BLaER1 (cell line): ENCODE measurements around the gene METTL23.
"Not testable (repeated sequence)": the region's sequence is repeated elsewhere in the genome, so short reads cannot be mapped to it uniquely, and the experiment has no call there.

Experiments
- H3K27ac ChIP-seq: shearing (Covaris generic); formaldehyde crosslinking; 2 replicates; pipeline ENCODE4 v1.8.1; 2022
- H3K27me3 ChIP-seq: shearing (Covaris generic); formaldehyde crosslinking; 2 replicates; pipeline ENCODE4 v1.8.1; 2022
- H3K36me3 ChIP-seq: shearing (Covaris generic); formaldehyde crosslinking; 2 replicates; pipeline ENCODE4 v1.8.1; 2022
- H3K4me1 ChIP-seq: shearing (Covaris generic); formaldehyde crosslinking; 2 replicates; pipeline ENCODE4 v1.8.1; 2022
- H3K4me2 ChIP-seq: shearing (Covaris generic); formaldehyde crosslinking; 2 replicates; pipeline ENCODE4 v1.8.1; 2022
- H3K4me3 ChIP-seq: shearing (Covaris generic); formaldehyde crosslinking; 2 replicates; pipeline ENCODE4 v1.8.1; 2022
- H3K9ac ChIP-seq: shearing (Covaris generic); formaldehyde crosslinking; 2 replicates; pipeline ENCODE4 v1.8.1; 2022
- H3K9me3 ChIP-seq: shearing (Covaris generic); formaldehyde crosslinking; 2 replicates; pipeline ENCODE4 v1.8.1; 2022
- H4K20me1 ChIP-seq: shearing (Covaris generic); formaldehyde crosslinking; 2 replicates; pipeline ENCODE4 v1.8.1; 2022
- Cebpa-rat ChIP-seq: shearing (Covaris generic); IDR thresholded peaks from 2 replicates; pipeline ENCODE4 v1.8.1; 2022

Gene METTL23

DNA sequence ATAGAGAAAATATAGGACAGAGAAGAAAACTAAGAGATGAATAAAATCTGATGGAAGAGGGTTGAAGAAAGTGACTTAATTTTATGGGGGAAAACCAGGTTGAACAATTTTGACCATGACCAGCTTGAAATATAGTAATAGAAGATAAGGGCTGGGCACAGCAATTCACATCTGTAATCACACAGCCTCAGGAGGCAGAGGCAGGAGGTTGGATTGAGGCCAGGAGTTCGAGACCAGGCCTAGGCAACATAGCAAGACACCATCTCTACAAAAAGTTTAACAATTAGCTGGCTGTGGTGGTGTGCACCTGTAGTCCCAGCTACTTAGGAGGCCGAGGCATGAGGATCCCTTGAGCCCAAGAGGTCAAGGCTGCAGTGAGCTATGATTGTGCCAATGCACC lies 24.6 kb upstream of the METTL23 start:
- TF ChIP-seq Cebpa-rat: no peak
- Histone ChIP-seq H3K9ac (peak overlapping the region; percentile 83; the same call in 1 of the 2 replicates), H3K4me1 (peaks cover 95% of the 10 kb centered on the region), H3K4me3 (no peak overlapping the region), H3K27me3 (no peaks in the 10 kb centered on the region), H3K36me3 (peaks cover 9% of the 10 kb centered on the region; the same call in 1 of the 2 replicates), H3K9me3 (no peaks in the 10 kb centered on the region), H3K27ac (peak overlapping the region; percentile 93), H3K4me2 (peak overlapping the region; percentile 95), H4K20me1 (no peaks in the 10 kb centered on the region)

DNA sequence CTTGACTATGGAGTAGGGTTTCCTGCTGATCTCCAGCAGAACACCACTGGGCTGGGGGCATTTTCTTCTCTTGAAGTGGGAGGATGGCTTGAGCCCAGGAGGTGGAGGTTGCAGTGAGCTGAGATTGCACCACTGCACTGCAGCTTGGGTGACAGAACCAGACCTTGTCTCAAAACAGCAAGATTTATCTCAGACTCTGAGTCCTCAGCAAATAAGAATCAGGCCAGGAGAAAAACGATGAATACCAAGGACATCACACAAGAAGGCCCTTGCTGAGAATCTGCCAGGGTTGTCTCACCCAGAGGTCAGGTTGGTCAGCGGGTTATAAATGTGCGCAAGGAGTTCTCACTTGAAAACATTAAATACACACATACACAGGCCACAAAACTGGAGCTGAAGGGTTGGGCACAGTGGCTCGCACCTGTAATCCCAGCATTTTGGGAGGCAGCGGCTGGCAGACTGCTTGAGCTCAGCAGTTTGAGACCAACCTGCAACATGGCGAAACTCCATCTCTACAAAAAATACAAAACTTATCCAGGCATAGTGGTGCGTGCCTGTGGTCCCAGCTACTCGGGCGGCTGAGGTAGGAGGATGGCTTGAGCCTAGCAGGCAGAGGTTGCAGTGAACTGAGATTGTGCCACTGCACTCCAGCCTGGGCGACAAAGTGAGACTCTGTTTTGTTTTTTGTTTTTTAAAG lies 23.6 kb upstream of the METTL23 start:
- Histone ChIP-seq H3K4me1 (peaks cover 95% of the 10 kb centered on the region), H3K27ac (peak overlapping the region; percentile 93), H3K36me3 (peaks cover 9% of the 10 kb centered on the region; the same call in 1 of the 2 replicates), H3K9me3 (no peaks in the 10 kb centered on the region), H3K9ac (peak overlapping the region; percentile 67), H3K4me2 (peak overlapping the region; percentile 95), H4K20me1 (peaks cover 1% of the 10 kb centered on the region; the same call in 1 of the 2 replicates), H3K27me3 (no peaks in the 10 kb centered on the region), H3K4me3 (peak overlapping the region; percentile 22; the same call in 1 of the 2 replicates)
- no peak for TF ChIP-seq Cebpa-rat

DNA sequence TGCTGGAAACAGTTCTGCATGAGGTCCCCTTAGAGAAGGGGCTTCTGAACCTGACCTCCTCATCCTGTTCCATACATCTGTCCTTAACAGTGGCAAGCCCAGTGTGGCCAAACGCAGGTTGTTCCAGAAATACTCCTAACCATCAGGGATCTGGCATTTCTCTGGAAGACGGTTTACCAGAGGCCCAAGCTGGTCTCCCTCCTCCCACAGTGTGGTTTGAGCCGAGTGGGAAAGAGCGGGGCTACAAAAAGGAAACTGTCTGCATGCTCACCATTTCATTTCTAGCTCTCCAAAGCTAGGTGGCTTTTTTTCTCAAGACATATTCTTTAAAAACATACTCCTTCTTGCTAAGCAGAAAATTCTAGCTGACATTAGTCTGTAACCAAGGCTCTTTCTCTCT lies 21.8 kb upstream of the METTL23 start:
- H4K20me1 ChIP-seq: peaks cover 14% of the 10 kb centered on the region

DNA sequence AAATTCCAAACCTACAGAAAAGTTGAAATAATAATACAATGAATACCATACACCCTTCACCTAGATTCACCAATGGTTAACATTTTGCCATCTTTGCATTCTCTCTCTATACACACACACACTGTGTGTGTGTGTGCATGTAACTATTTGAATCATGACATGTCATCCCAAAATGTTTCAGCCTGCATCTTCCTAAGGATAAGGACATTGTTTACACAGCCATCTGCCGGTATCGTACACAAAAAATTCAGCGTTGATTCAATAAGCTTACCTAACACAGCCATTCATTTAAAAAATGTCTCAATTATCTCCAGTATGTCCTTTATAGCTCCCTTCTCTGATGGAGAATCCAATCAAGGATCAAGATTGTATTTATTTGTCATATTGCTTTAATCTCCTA lies 19.8 kb upstream of the METTL23 start:
- Histone ChIP-seq H4K20me1 (peaks cover 14% of the 10 kb centered on the region), H3K4me1 (peaks cover 88% of the 10 kb centered on the region), H3K9ac (no peak overlapping the region), H3K27ac (no peak overlapping the region), H3K4me3 (no peak overlapping the region), H3K36me3 (peaks cover 9% of the 10 kb centered on the region; the same call in 1 of the 2 replicates), H3K9me3 (no peaks in the 10 kb centered on the region), H3K4me2 (0 out of 2 replicates have a peak overlapping the region, but pooled peaks have one; percentile 98), H3K27me3 (no peaks in the 10 kb centered on the region)
- TF ChIP-seq Cebpa-rat: no peak

More for the DNA sequence above, 21.8 kb upstream of the METTL23 start:
- Histone ChIP-seq H3K9ac (no peak overlapping the region), H3K4me2 (peak overlapping the region; percentile 56), H3K27ac (peak overlapping the region; percentile 1; the same call in 1 of the 2 replicates), H3K9me3 (no peaks in the 10 kb centered on the region), H3K4me1 (peaks cover 95% of the 10 kb centered on the region), H3K36me3 (peaks cover 9% of the 10 kb centered on the region; the same call in 1 of the 2 replicates), H3K4me3 (no peak overlapping the region), H3K27me3 (no peaks in the 10 kb centered on the region)
- TF ChIP-seq Cebpa-rat: no peak

DNA sequence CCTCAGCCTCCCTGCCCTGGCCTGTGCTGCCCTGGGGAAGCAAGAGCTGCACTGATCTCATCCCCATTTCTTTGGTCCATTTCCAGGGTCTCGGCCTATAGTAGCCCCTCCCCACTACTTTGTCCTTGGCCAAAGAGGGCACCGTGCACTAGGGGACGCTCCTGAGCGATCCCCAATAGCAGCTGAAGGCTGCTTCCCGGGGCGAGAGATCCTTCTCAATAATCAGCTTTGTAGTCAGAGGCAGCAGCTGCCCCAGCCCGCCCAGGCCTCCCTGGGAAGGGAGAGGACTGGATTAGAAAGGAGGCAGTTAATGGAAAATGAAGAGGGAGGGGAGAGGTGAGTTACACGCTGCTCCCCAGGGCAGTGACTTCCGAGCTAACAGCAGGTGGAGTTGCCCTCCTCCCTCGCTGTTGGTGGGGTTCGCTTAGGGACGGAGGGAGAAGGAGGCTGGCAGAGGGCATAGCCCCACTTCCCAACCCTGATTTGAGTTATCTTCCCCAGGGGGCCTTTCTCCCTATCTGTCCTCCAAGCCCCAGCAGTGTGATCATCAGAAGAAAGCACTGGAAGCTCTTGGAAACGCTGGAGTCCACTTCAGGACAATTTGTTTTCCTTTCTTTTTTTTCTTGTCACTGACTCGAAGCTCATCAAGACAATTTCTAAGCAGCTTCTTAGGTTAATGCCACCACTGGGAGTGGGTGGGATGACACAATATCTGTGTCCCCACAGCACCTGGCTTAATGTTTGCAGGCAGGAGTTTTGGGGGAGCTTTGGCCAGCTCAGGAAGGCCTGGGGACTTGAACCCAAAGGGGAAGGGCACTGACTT lies 18.4 kb upstream of the METTL23 start:
- Histone ChIP-seq H4K20me1 (peaks cover 14% of the 10 kb centered on the region), H3K36me3 (peaks cover 17% of the 10 kb centered on the region; the same call in 1 of the 2 replicates), H3K4me2 (peak overlapping the region; percentile 98), H3K27me3 (no peaks in the 10 kb centered on the region), H3K4me3 (peak overlapping the region; percentile 76; the same call in 1 of the 2 replicates), H3K9me3 (no peaks in the 10 kb centered on the region), H3K9ac (peak overlapping the region; percentile 81), H3K27ac (peak overlapping the region; percentile 63), H3K4me1 (peaks cover 86% of the 10 kb centered on the region)
- no peak for TF ChIP-seq Cebpa-rat

DNA sequence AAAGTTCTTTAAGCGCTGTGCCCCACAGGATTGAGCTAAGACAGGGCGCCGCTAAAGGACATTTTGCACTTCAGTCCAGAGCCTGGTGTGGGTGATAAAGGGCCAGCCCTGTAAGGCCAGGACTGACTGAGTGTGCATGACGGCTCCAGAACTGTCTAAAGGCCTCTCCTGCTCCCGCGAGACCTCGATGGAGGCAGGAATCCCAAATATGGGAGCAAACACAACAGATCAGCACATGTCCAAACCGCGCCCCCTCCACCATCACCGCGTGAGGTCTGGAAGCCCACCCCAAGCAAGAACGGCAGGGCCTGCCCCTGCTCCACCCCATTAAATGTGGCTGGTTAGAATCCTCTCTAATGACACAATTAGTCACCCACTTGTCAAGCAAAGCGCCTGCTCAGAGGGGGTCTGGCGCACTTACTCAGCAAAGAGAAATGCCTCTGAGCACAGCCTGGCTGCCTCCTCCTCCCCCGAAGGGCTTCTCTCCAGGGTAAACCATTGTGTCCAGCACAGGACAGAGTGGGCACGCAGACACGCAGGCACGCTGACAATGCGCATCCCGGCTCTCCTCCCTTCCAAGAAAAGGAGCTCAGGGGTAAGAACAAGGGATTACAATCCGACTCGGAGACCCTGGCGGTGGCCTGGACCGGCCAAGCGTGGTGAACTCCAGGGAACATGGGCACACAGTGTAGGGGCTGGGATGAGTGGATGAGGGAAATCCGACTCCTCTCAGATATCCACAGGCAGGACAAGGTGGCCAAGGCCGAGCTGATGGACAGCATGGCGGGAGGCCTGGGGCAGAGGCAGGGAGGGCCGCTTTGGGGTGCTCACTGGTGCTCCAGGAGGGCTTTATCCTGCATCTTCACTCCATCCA lies 17.3 kb upstream of the METTL23 start:
- H3K27me3 ChIP-seq: no peaks in the 10 kb centered on the region
- H3K9me3 ChIP-seq: no peaks in the 10 kb centered on the region
- peaks cover 27% of the 10 kb centered on the region for H3K36me3 ChIP-seq
- TF ChIP-seq Cebpa-rat: no peak
- peaks cover 14% of the 10 kb centered on the region for H4K20me1 ChIP-seq
- H3K9ac ChIP-seq: peak overlapping the region; percentile 81
- H3K4me2 ChIP-seq: peak overlapping the region; percentile 98
- peak overlapping the region; percentile 83 for H3K27ac ChIP-seq
- peak overlapping the region; percentile 76 for H3K4me3 ChIP-seq
- peaks cover 83% of the 10 kb centered on the region for H3K4me1 ChIP-seq

DNA sequence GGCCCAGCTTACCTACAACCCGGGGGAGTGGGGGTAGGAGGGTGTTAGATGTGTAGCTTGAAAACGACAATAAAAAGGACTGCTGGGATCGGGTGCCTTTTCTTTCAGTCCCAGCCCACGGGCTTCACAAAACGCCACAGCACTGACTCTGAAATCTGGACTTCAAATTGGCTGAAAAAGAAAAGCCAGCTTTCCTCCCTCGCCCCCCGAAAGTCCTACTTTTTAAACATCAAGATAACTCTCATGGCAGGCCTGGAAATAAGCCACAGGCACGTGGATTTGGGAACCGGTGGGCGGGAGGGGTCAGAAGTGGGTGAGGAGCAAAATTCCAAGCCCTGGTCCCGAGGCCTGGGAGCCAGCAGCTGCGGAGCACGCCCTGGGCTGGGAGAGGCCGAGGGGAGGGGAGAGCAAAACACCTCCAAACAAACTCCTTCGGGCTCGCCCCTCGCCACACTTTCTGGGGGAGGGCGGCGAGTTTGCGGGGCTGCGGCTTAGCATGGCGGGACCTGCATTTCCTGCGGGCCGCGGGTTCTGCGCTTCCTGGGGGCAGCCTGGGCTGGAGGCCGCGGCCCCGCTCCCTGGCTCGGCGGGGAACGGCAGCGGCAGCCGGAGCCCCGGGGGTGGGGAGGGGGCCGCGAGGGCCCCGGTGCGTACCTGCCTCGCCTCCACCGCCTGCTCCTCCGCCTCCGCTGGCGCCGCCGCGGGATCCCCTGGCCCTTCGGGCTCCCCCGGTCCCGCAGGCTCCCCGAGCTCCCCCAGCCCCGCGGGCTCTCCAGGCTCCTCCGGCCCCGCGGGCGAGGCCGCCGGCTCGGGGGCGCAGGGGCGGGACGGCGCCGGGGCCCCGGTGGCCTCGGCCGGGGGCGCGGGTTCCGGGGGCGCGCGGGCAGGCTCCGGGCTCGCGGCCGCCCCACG lies 16.4 kb upstream of the METTL23 start:
- Histone ChIP-seq H3K9ac (peak overlapping the region; percentile 81), H3K4me2 (peak overlapping the region; percentile 98), H4K20me1 (peaks cover 17% of the 10 kb centered on the region), H3K4me3 (peak overlapping the region; percentile 76), H3K4me1 (peaks cover 83% of the 10 kb centered on the region), H3K27ac (peak overlapping the region; percentile 83), H3K36me3 (peaks cover 28% of the 10 kb centered on the region)
- H3K27me3 ChIP-seq, H3K9me3 ChIP-seq: not testable (repeated sequence)

DNA sequence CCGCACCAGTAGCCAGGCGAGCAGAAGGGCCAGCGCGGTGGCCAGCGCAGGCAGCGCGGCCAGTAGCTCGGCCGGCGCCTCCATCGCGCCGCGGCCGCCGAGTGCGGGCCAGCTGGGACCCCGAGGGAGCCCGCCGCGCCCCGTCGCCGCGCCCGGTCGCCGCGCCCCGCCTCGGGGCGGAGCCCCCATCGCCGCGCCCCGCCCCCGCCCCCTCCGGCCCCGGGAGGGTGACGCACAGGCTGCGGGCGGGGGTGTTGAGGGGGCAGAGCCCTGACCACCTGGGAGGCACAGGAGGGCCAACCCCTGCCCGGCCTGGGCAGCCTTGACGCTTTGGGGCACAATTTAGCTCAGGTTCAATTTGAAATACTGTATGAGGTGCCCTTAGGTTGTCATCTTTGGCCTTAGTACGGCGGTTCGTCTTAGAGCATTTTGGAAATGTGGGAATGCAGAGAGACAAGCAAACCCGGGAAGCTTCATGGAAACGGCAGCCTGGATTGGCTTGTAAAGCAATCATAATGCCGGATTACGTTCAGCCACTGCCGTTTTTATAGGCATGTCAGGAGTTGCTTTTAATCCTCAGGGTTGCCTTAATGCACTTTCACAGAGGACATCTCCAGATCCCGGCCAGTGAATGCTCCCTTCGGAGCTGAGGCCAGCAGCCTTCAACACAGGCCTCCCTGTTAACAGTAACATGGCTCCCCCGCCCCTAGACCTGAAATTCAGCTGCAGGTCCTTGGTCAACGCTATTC lies 15.6 kb upstream of the METTL23 start, which contains the start of gene MXRA7:
Gene MXRA7 (minus strand): TSS at position 103 of the 749 bp plus-strand sequence. CDS start 19 bp downstream, at position 84.
- TF ChIP-seq Cebpa-rat: no peak
- Histone ChIP-seq H3K36me3 (peaks cover 31% of the 10 kb centered on the region), H3K4me3 (peak within 1 kb of the TSS; percentile 76), H3K27me3 (no peaks in the 10 kb centered on the region), H3K9me3 (no peaks in the 10 kb centered on the region), H3K4me1 (peaks cover 83% of the 10 kb centered on the region), H4K20me1 (peaks cover 25% of the 10 kb centered on the region), H3K4me2 (peak within 1 kb of the TSS; percentile 98), H3K27ac (peak within 1 kb of the TSS; percentile 83), H3K9ac (peak within 1 kb of the TSS; percentile 81)

DNA sequence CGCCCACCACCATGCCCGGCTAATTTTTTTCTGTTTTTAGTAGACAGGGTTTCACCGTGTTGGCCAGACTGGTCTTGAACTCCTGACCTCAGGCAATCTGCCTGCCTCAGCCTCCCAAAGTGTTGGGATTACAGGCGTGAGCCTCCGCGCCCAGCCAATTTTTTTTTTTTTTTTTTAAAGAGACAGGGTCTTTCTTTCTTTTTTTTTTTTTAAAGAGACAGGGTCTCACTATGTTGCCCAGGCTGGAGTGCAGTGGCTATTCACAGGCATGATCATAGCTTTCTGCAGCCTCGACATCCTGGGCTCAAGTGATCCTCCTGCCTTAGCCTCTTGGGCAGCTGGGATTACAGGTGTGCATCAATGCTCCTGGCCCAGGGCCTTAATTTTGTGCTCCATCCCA lies 14.3 kb upstream of the METTL23 start:
- H3K27ac ChIP-seq, H3K9me3 ChIP-seq, H3K4me3 ChIP-seq, H3K9ac ChIP-seq, H3K27me3 ChIP-seq: not testable (repeated sequence)
- H3K36me3 ChIP-seq: peaks cover 40% of the 10 kb centered on the region
- peak overlapping the region; percentile 20; the same call in 1 of the 2 replicates for H3K4me2 ChIP-seq
- H3K4me1 ChIP-seq: peaks cover 86% of the 10 kb centered on the region
- peaks cover 33% of the 10 kb centered on the region for H4K20me1 ChIP-seq
